CD4-positive, alpha-beta T cell treated with Interferon gamma for 1 hour (primary cell): Measurements from ENCODE around the gene IL16.
"Not testable (repeated sequence)": the region's sequence is repeated elsewhere in the genome, so short reads cannot be mapped to it uniquely, and the experiment has no call there.

Experiments used
- DNase-seq: peaks from one replicate; pipeline ENCODE4 v3.0.0-alpha.2; 2020

Gene IL16

DNA sequence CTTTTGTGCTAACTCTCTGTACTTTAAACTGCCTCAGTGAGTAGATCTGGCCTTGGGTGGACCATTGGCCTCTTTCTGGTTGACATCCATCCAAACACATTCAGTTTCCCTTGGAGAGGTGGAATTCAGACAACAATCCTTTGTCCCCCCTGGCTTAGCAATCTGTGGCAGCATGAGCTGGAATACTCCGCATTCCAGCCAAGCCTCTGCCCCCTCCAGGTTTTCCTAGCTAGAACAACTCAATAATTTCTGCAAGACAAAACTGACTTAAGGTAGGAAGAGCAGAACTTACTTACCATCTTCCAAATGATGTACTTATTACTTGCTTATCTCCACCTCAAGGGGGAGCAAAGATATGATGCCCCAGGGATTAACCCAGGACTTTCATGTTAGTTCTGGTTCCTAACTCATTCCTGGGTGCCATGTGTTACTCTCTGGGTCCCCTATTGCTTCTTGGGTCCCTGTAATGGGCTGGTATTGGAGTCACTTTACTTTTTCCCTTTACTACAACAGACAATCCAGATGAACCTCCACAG, 21.8 kb upstream of the IL16 start:
- DNase-seq = no peak

DNA sequence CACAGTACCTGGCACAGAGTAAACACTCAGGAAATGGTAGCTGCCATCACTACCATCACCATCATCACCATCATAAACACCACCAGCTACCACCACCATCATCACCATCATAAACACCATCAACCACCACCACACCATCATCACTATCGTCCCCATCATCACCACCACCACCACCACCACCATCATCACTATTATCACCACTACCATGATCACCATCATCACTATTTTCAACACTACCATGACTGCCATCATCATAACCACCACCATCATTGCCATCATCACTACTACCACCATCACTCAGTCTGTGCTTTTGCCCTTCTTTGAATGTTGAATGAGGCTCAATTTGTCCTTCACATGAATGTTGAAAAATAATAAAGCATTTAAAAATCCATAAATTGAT, 21.2 kb upstream of the IL16 start:
- DNase-seq = no peak

DNA sequence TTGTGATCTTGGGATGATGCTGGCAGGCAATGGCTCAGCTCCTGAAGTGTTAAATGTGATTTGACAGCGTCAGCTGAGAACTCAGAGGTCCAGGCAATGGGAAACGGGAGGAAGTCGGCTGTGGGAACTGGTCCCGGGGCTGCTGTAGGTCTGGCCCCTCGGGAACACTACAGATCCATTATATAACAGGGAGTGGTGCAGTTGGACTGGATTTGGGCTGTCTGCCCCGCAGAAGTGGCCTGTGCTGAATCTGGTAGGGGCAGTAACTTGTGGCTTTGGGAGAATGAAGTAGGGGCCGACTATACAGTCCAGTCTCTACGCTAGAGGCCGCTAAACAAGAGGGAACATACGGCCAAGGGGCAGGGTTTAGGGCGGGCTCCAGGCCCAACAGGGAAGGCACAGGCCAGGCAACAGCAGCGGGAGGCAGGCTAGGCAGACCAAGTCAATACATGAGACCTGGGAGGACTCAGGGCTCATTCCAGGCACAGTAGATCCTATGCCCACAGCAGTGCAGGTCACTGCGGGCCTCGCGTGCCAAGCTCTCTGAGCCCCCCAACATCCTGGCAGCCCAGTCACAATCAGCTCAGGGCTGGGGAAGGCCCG, 20.3 kb upstream of the IL16 start:
- DNase-seq = no peak

DNA sequence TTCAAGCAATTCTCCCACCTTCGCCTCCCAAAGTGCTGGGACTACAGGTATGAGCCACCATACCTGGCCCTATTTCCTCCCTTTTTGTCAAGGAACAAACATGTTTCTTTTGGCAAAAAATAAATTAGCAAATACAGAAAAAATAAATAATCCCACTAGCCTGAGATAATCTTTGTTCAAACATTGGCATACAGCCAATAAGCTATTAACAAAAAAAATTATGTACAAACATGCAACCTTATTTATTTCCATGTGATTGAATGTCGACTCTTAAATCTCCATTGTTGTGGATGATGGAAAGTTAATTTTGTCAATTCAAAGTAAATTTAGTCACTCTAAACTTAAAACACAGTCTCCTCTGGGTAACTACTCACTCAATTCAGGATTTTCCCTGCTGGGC, 18.3 kb upstream of the IL16 start:
- DNase-seq = no peak

DNA sequence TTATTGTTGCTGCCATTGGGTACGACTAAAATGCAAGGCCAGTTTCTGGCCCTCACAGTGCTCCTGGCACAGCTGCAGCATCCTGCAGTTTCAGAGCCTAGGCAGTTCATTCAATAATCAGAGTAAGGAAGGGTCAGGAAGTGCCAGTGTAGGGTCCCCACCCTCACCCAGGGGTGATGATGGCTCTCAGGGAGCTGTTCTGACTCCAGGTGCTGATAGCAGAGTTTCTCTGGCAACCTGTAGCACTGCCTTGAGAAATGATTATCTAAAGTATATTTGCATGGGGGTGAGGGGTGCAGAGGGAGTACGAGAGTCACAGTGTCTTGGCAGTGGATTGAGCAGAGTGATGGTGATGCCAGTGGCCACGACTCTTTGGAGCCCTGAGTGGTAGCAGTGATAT, 15.5 kb upstream of the IL16 start:
- DNase-seq = no peak

DNA sequence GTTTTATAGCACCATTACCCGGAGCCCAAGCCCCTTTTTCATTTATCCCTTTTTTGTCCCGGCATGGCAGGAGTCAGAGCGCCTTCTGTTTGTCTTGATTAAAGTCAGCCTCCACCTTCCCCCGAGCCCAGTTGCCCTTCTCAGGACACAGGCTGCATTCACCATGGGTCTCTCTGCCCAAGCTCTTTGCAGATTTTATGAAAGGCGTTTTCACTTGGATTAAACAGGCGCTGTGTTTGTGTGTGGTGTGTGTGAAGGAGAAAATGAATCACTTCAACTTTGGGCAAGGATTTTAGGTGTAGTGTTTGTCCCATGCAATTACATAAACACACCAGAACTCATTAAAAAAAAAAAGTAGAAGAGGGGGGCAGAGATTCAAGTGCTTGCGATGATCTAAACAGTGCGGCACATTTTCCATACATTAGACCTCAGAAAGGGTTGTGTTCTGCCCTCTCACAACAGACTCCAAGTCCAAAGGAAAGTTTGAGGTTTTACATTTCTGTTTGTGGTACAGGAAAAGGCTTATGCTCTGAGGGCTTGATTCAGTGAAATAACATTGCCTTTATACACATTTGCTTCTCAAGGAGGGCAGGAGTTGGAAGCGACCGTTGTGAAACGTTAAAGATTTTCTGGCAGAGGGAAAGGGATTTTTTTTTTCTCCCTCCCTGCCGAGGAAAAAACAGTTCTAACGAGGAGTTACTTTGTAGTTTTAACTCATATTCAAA, 14.5 kb upstream of the IL16 start:
- DNase-seq = no peak

DNA sequence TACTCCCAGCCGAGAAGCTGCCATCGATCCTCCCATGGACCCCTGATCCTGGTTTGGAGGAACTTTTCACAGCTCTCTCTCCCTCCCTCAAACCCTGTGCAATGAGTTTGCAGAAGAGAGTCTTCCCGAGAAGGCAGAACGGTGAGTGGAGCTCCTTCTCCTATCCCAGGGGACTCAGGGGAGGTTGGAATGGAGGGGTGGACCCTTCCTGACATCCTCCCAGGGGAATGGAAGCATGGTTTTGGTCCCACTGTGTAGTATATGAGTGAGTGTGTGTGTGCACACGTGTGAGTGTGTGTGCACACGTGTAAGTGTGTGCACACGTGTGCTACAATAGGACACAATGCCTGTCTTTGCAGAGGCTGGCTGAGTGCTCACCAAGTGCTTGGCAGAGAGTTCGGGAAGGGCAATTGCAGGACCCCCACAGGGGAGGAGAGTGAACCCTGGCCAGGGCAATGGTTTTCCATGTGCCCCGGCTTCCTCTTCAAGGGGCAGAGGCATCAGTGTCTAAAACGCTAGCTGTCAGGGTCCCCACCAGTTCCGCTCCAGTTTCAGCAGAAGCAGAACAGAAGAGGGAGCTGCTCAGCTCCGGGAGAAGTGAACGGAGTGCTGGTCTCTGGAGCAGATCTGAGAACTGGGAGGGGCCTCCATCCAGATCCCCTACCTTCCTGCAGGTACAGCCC, 13.8 kb upstream of the IL16 start:
- DNase-seq = no peak

DNA sequence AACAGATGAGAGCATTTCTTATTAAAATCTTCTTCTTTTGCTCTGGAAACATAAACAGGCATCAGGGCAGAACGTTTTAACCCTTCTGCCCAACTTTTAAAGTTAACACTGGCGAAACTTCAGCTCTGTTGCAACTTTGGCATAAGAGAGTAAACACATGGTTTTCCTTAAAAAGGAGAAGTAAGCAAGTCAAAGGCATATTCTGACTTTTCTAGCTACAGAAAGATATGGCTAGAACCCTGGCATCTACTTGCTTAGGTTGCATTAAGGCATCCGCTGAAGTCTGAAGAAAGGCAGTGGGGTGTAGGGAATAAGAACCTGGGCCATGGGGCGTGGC, 13.3 kb upstream of the IL16 start:
- DNase-seq = no peak

DNA sequence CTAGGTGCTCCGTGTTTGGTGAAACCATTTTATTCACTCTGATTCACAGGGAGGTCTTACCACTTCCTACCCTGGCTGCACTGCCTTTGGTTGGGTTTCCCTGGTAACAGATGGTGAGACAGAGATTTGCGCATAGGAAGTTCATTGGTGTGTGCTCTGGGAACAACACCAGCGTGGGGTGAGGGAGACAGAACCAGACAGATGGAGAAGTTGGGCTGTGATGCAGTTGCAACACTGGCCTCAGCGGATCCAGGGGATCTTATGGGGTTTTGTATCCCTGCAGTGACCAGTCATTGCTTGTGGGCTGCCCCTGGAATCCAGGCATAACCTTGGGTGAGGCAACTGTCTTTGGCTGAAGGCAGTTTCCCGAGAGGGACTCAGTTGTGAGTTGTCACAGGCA, 12.5 kb upstream of the IL16 start:
- no peak for DNase-seq

DNA sequence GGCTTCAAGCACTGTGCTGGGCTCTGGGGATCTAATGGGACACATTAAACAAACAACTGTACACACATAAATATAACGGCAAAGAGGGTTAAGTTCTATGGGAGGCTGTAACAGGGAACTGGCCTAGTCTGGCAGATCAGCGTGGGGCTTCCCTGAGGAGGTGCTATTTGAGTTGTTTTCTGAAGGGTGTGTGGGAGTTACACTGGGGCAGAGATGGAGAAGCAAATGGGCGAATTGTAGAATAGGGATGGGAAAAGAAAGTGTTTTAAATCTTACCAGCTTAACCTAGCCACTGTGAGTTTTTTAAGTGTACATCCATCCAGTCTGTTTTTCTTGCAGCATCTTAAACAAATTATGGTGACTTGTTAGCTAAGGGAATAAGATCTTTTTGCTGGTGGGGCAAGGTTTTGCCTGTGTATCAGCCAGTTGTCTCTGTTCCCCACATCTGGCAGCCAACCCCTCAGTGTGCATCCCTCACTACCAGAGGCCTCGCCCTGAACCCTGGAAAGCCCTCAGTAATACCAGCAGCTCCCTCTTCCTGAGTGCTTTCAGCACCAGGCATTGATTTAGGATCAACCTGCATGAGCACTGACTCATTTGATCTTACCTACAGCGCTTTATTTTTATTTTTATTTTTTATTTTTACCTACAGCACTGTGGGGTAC, 10.9 kb upstream of the IL16 start:
- DNase-seq = no peak

DNA sequence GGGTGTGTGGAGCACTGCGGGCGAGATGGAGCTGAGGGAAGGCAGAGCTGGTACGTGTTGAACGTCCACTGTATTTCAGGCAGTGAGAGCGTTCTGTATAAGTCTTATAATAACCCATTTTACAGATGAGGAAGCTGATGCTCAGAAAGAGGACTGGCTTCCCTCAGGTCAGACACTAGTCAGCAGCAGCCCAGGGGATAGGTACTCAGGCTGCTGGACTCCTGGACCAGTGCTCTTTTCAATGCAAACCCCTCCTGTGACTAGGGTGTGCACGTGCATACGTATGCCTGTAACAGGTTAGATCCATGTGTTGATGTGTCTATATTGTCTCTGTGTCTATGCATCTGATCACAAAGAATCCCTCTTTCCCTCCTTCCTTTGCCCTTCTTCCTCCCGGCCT, 8.3 kb upstream of the IL16 start:
- DNase-seq = no peak

DNA sequence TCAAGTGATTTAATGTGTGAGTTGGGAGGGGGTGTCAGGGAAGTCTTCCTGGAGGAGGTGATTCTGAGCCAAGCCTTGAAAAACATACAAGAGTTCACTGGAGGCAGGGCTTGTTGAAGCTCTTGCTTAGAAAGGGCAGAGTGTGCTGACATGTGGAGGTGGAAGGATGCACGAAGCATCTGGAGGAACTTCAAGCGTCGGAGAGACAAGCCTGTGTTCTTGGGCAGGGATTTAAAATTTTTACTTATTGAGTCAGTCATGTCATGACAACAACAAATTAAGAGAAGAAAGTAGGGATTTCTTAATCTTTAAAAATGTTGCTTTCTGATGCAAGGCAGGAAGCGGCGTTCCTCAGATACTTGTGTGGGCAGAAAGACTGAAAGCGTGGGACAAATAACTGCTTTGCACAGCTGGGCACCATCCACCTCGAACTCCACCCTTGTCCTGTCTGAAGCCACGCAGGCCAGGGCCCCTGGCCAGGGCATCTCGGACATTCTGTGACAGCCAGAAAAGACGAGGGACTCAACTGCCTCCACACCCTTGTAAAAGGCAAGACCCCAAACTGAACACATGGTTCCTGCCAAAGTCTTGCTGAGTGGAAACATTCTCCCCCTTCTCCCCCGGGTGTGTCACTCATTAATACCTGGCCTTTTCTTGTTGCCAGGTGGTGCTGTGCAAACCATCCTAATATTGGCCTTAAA, 6.9 kb upstream of the IL16 start:
- DNase-seq = no peak

DNA sequence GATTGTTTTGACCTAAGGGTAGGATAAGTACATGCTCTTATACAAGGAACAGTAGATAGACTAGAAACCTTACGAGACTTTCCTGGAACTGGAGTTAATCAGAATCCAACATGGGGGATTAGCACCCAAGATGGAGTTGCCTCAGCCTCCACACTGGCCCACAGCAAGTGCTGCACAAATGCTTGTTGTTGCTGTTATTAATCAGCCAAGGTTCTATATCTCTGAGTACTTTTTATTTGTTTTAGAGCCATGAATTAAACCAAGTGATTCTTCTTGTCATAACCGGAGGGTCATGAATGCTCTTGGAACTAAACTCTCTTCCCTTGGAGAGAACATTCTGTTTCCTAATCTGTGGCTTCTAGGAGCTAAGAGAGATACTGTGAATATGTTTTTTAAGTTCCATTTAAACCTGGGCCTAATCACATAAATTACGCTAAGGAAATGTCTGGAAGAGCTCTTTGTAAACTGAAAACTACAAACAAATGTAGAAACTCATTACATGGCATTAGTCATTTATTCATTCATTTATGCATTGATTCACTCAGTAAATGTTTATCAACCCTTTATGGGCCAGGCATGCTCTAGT, 5.7 kb upstream of the IL16 start:
- DNase-seq = no peak

DNA sequence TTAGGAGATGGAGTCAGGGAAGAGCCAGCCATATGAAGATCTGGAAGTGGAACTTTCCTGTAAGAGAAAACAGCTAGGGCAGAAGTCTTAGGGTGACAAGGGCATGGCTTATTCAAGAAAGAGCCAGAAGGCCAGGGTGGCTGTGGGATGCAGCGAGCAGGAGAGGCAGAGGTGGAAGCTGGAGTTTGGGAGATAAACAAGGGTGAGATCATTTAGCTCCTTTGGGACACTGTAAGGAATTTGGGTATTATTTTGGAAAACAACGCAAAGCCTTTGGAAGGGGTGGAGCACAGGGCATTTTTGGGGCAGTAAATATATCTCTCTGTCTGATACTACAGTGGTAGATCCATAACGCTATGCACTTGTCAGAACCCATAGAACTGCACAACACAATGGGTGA, 5.0 kb upstream of the IL16 start:
- no peak for DNase-seq

DNA sequence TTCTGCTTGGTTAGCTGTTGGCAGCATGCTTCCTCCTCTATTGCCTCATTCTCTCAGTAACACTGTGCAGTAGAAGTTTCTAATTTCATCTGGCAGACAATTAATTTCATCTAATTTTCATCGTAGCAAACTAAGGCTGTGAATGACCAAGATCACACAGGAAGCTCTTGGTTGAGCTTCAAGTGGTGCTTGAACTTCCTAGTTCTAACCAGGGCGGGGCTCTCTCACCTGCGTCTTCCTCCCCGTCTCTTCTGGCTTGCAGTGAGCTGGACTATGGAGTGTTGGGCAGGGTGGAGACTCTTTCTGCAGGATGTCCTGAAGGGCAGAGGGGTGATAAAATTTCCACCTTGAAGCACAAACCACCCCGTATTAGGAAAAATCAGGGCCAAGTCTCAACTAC, 2.0 kb upstream of the IL16 start:
- DNase-seq = no peak

DNA sequence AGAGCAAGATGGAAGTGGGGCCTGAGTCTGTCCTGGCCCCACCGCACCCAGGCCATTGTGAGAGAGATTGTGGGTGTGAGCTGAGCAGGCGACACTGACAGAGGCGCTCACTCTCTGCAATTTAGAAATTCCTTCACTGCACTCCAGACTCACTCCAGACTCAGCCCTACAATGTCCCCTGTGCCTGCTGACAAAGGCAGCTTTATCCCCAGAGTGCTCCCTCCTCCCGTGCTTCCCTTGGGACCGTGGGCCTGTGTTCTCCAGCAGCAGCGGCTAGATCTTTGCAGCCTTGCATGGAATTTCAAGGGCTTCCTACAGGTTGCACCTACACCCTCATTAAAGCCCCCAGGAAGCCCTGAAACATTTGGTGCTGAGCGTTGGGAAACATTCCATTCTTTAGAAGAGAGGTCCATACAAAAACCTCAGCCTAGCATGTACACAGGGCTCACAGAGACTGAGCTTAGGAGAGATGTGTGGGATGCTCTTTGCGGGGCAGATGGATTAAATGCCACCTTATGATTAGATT, 1.3 kb upstream of the IL16 start:
- no peak for DNase-seq

DNA sequence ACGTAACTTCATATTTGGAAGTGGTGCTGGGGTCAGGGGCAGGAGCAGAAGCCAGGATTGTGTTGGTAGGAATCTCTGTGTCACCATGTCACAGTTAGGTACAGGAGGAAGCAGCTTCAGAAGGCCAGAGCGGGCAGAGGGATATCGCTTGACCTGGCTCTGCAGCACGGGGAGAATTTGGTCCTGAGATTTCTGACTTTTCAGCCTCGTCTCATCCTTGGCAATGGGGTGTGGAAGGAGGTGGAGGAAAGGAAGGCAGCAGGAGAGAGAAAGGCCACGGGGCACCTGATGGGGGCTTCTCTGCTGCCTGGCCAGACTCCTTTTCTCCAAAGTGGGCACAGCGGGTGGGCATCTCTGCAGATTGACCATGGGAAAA, 564 bp downstream of the IL16 start:
- no peak for DNase-seq

DNA sequence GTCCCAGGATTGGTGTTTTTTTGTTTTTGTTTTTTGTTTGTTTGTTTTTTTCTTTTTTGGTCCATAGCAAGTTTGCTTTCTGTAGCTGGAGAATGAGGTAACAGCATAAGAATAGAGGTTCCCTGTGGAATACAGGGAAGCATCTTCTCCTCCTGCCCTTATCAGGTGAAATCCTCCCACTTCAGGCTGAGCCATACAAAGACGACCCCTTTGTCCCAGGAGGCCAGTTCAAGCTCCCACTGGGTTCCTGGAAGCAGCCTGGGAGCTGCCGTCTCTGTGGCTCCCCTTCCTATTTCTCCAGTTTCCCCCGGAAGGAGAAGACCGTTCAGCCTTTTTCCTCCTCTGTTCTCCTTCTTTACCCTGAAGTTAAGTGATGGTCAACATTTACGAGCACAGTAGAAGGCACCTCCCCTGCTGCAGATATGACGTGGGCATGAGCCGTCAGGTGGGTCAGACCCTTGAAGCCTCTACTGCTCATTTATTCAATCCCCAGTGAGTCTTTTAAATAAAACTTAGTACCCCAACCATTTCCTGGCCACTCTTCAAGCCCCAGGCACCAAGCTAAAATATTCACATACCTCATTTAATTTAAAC, 1.1 kb downstream of the IL16 start:
- DNase-seq = no peak

DNA sequence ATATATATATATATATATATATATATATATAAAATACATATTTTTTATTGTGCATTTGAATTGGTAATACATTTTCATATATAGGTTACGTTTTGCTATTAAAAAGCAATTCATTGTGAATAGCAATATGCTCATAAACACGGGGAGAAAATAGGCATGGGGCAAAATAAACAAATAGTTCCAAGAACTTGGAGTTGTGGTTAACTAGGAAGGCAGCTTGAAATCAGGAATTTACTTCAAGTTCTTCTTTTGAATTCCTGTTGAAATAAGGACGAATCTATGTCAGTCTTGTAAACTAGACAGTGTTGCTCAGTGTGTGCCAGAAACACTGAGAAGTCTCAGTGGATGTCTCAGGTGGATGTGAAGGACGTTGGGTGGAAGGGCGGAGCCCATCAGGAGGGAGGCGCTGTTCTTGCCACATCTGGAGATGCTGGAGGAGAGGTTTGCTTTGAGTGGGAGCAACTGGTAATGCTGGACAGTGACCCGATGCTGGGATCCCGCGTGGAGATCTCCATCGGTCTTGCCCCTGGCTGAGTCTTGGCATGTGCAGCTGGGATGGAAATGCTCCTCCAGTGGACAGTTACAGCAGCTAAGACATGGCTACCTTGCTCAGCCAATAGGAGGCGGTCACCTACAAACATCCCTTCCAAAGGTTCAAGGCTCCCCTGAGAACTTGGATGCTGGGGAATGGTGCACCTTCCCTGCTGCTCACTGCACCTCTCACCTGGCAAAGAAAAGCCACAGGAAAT, 2.5 kb downstream of the IL16 start:
- no peak for DNase-seq

DNA sequence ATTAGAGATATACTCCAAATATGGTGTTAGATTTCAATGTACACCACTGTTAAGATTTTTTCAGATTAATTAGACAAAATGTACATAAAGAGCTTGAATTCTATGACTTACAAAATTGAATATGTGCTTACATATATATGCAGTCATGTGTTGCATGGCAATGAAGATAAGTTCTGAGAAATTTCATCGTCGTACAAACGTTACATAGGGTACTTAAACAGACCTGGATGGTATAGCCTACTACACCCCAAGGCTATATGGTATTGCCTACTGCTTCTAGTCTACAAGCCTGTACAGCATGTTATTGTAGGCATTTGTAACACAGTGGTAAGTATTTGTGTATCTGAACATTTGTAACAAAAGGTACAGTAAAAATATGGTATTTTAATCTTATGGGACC, 9.3 kb downstream of the IL16 start:
- no peak for DNase-seq

DNA sequence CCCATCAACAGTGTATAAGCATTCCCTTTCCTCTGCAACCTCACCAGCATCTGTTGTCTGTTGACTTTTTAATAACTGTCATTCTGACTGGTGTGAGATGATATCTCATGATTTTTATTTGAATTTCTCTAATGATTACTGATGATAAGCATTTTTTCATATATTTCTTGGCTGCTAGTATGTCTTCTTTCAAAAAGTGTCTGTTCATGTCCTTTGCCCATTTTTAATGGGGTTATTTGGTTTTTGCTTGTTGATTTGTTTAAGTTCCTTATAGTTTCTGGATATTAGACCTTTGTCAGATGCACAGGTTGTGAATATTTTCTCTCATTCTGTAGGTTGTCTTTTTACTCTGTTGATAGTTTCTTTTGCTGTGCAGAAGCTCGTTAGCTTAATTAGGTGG, 11.3 kb downstream of the IL16 start:
- not testable (repeated sequence) for DNase-seq
